ENCODE results near the gene MRPL37. TPM values are rescaled to one million over a fixed set of nuclear protein-coding genes. Genes with fewer than 3 reads are reported as not detected.

Gene MRPL37
- total RNA-seq, 2 donors from 2014 or later, result 43.2 to 55.0 TPM

DNA sequence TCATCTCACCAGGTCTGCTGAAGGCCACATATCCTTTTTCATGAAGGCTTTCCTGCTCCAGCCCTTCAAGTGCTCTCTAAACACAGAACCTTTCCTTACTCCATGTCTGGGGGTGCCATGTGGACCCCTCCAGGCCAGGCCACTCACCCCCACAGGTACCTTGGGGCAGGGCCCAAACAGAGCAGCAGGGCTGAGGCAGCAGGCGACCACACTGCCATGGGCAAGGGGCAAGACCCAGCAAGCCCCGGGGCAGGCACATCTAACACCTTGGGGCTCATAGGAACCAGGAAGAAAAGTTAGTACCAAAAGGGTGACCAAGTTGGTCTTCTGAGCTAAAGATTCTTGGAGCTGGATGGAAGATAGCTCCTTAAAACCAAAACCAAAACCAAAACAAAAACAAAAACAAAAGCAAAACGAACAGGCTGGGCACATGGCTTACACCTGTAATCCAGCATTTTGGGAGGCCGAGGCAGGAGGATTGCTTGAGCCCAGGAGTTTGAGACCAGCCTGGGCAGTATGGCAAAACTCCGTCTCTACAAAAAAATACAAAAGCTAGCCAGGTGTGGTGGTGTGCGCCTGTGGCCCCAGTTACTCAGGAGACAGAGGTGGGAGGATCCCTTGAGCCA, 63.7 kb downstream of the MRPL37 start:
- H3K27me3 ChIP-seq (replicated peaks; ENCODE audit: insufficient read depth), result no peaks in the 10 kb centered on the region
- H3K4me1 ChIP-seq (ENCODE audit: control insufficient read depth in 1 of 2, low read depth in 2 of 2), result peaks cover 0 to 9% of the 10 kb centered on the region in 2 donors
- TF ChIP-seq, protein P1, sequence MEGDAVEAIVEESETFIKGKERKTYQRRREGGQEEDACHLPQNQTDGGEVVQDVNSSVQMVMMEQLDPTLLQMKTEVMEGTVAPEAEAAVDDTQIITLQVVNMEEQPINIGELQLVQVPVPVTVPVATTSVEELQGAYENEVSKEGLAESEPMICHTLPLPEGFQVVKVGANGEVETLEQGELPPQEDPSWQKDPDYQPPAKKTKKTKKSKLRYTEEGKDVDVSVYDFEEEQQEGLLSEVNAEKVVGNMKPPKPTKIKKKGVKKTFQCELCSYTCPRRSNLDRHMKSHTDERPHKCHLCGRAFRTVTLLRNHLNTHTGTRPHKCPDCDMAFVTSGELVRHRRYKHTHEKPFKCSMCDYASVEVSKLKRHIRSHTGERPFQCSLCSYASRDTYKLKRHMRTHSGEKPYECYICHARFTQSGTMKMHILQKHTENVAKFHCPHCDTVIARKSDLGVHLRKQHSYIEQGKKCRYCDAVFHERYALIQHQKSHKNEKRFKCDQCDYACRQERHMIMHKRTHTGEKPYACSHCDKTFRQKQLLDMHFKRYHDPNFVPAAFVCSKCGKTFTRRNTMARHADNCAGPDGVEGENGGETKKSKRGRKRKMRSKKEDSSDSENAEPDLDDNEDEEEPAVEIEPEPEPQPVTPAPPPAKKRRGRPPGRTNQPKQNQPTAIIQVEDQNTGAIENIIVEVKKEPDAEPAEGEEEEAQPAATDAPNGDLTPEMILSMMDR (IDR thresholded peaks at IDR 0.05), result no peak
- H3K9me3 ChIP-seq, result no peaks in the 10 kb centered on the region
- DNase-seq (ENCODE audit: low spot score) (no peak), ATAC-seq (ENCODE audit: insufficient number of reproducible peaks, low FRiP score, low read depth) (no peak)
- no peak overlapping the region for H3K27ac ChIP-seq
- no peak overlapping the region for H3K4me3 ChIP-seq
- no peaks in the 10 kb centered on the region for H3K36me3 ChIP-seq

DNA sequence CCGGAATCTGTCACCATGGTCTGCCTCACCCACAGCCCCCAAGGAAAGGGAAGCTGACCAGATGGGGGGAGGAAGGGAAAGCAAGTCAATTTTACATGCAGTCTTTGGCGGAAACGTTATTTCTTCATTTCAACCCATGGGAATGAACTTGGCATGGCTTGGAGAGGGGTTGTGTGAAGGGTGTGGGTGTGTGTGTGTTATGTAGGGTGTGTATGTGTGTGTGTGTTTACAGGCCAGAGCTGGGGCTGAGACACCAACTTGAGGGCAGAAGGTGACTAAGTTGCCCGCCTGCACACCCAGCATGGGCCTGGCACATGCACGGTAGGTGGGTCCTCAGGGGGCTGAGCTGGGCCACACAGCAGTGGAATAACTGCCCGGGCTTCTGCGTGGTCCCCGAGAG, 65.2 kb downstream of the MRPL37 start:
- TF ChIP-seq, protein P1 (IDR thresholded peaks at IDR 0.05), result no peak
- Histone ChIP-seq H3K36me3 (no peaks in the 10 kb centered on the region), H3K27ac (no peak overlapping the region), H3K4me1 (ENCODE audit: control insufficient read depth in 1 of 2, low read depth in 2 of 2) (peaks cover 0 to 13% of the 10 kb centered on the region in 2 donors), H3K4me3 (no peak overlapping the region), H3K27me3 (replicated peaks; ENCODE audit: insufficient read depth) (no peaks in the 10 kb centered on the region), H3K9me3 (no peaks in the 10 kb centered on the region)
- DNase-seq (ENCODE audit: low spot score), result no peak
- ATAC-seq (ENCODE audit: insufficient number of reproducible peaks, low FRiP score, low read depth), result no peak

DNA sequence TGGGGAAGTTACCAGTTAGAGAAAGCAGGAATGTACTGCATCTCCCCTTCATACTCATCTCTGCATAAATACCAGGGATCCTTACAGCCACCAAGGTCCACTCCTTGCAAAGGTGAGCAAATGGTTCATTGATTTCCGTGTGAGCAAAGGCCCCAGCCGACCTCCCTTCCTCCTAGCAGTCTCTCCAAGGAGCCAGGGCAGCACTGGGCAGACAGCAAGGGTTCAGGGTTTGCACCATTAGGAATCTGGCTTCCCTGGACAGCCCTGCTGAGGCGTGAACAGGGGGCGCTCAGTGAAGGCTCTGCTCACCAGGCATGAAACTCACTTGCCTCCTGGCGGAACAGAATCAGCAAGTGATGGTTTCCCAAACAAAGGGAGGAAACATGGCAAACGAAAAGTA, 65.7 kb downstream of the MRPL37 start:
- ATAC-seq (ENCODE audit: insufficient number of reproducible peaks, low FRiP score, low read depth), result no peak
- no peak for DNase-seq (ENCODE audit: low spot score)
- Histone ChIP-seq H3K27ac (no peak overlapping the region), H3K4me3 (no peak overlapping the region), H3K4me1 (ENCODE audit: control insufficient read depth in 1 of 2, low read depth in 2 of 2) (peaks cover 0 to 14% of the 10 kb centered on the region in 2 donors), H3K9me3 (no peaks in the 10 kb centered on the region), H3K27me3 (replicated peaks; ENCODE audit: insufficient read depth) (no peaks in the 10 kb centered on the region), H3K36me3 (no peaks in the 10 kb centered on the region)
- TF ChIP-seq, protein P1 (IDR thresholded peaks at IDR 0.05), result no peak

DNA sequence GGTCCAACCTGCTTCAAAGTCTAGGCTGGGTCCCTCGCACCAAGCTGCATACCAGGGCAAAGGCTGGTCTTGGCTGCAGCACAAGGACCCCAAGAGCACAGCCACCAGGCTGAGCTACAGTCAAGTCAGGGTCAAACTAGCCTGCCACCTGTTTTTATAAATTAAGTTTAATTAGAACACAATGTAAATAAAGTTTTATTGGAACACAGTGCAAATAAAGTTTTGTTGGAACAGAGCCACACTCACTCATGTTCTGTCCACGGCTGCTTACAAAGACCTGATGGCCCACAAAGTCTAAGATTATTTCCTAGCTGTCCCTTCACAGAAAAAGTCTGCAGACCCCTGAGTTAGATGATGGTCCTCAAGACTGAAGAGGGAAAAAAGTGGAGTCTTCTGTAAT, 66.2 kb downstream of the MRPL37 start:
- TF ChIP-seq, protein P1 (IDR thresholded peaks at IDR 0.05), result no peak
- no peaks in the 10 kb centered on the region for H3K36me3 ChIP-seq
- ATAC-seq (ENCODE audit: insufficient number of reproducible peaks, low FRiP score, low read depth) (no peak), DNase-seq (ENCODE audit: low spot score) (no peak)
- no peaks in the 10 kb centered on the region for H3K27me3 ChIP-seq (replicated peaks; ENCODE audit: insufficient read depth)
- no peak overlapping the region for H3K27ac ChIP-seq
- no peaks in the 10 kb centered on the region for H3K9me3 ChIP-seq
- H3K4me1 ChIP-seq (ENCODE audit: control insufficient read depth in 1 of 2, low read depth in 2 of 2), result peaks cover 0 to 19% of the 10 kb centered on the region in 2 donors
- H3K4me3 ChIP-seq, result no peak overlapping the region

DNA sequence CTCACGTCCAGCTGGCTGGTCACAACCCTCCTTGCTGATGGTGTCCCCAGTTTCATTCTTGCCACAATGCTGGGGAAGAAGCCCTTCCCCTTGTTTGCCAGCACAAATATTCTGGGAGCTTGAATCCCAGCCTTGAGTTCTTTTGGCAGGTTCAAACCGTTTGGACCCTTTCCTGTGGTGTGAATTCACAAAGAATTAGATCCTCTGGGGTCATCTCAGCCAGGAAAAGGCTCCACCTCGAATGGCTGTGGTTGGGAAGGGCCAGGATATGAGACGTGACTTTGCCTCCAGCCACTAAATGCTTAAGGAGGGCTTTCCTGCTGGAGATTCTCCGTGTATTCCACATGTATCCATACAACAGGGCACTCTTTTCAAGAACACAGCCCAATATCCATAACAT, 66.9 kb downstream of the MRPL37 start:
- peaks cover 0 to 26% of the 10 kb centered on the region in 2 donors for H3K4me1 ChIP-seq (ENCODE audit: control insufficient read depth in 1 of 2, low read depth in 2 of 2)
- TF ChIP-seq, protein P1 (IDR thresholded peaks at IDR 0.05), result no peak
- H3K9me3 ChIP-seq, result no peaks in the 10 kb centered on the region
- H3K4me3 ChIP-seq, result no peak overlapping the region
- no peaks in the 10 kb centered on the region for H3K36me3 ChIP-seq
- H3K27ac ChIP-seq, result no peak overlapping the region
- no peaks in the 10 kb centered on the region for H3K27me3 ChIP-seq (replicated peaks; ENCODE audit: insufficient read depth)
- DNase-seq (ENCODE audit: low spot score), result no peak
- ATAC-seq (ENCODE audit: insufficient number of reproducible peaks, low FRiP score, low read depth), result no peak

Other genes starting within 250 kb of the MRPL37 start
- gene LDLRAD1, start 182.0 kb upstream of the MRPL37 start, total RNA-seq, result not detected
- 100 to 1,000 TPM; 282 to 326 TPM for gene TMEM59, start 147.0 kb upstream of the MRPL37 start, total RNA-seq
- 1 to 10 TPM; 2.0 to 7.8 TPM for gene TCEANC2, start 146.6 kb upstream of the MRPL37 start, total RNA-seq
- gene CDCP2, start 47.2 kb upstream of the MRPL37 start, total RNA-seq, result not detected
- 1 to 10 TPM; 8.7 to 9.0 TPM for gene CYB5RL, start 137 bp upstream of the MRPL37 start, total RNA-seq
- 10 to 100 TPM; 33.4 to 87.1 TPM for gene SSBP3, start 206.2 kb downstream of the MRPL37 start, total RNA-seq